ENCODE data around the gene SHROOM1.

Gene SHROOM1

GRCh38 chr5:132825834-132826391 lies 4.5 kb downstream of the SHROOM1 start:
- Histone ChIP-seq H3K27me3 (ENCODE audit: insufficient read depth, low read length, poor library complexity, severe bottlenecking) (no peaks in the 10 kb centered on the region), H3F3A (ENCODE audit: low read depth) (no peaks in the 10 kb centered on the region), H3K36me3 (ENCODE audit: insufficient read depth, low read length) (no peaks in the 10 kb centered on the region), H3K9me2 (replicated peaks; ENCODE audit: low read depth, low read length) (no peaks in the 10 kb centered on the region), H3K9me3 (ENCODE audit: insufficient read depth, low read depth, low read length) (no peaks in the 10 kb centered on the region), H3K4me3 (ENCODE audit: low read length, poor library complexity, severe bottlenecking) (no peak overlapping the region), H3K4me2 (ENCODE audit: low read depth, low read length, poor library complexity, severe bottlenecking) (no peak overlapping the region), H3K79me2 (ENCODE audit: insufficient read depth, low read length) (no peaks in the 10 kb centered on the region), H3K4me1 (ENCODE audit: insufficient read depth, low read length, poor library complexity, severe bottlenecking) (no peaks in the 10 kb centered on the region), H4K20me1 (ENCODE audit: insufficient read depth, low read length, poor library complexity, severe bottlenecking) (no peaks in the 10 kb centered on the region), H2AFZ (ENCODE audit: low read length) (no peak overlapping the region), H3K9ac (ENCODE audit: low read depth, low read length, poor library complexity, severe bottlenecking) (no peak overlapping the region)
- TF ChIP-seq EZH2phosphoT487 (IDR thresholded peaks at IDR 0.05; ENCODE audit: borderline replicate concordance) (no peak), CTCF (conservative IDR thresholded peaks at IDR 0.05; ENCODE audit: low read length) (no peak)

GRCh38 chr5:132825033-132825833 lies 5.2 kb downstream of the SHROOM1 start:
- no peaks in the 10 kb centered on the region for H3K27me3 ChIP-seq (ENCODE audit: insufficient read depth, low read length, poor library complexity, severe bottlenecking)
- H3K79me2 ChIP-seq (ENCODE audit: insufficient read depth, low read length): no peaks in the 10 kb centered on the region
- H3F3A ChIP-seq (ENCODE audit: low read depth): no peaks in the 10 kb centered on the region
- H4K20me1 ChIP-seq (ENCODE audit: insufficient read depth, low read length, poor library complexity, severe bottlenecking): no peaks in the 10 kb centered on the region
- H3K9me2 ChIP-seq (replicated peaks; ENCODE audit: low read depth, low read length): no peaks in the 10 kb centered on the region
- H3K36me3 ChIP-seq (ENCODE audit: insufficient read depth, low read length): no peaks in the 10 kb centered on the region
- H3K4me2 ChIP-seq (ENCODE audit: low read depth, low read length, poor library complexity, severe bottlenecking): no peak overlapping the region
- no peaks in the 10 kb centered on the region for H3K9me3 ChIP-seq (ENCODE audit: insufficient read depth, low read depth, low read length)
- H3K4me3 ChIP-seq (ENCODE audit: low read length, poor library complexity, severe bottlenecking): no peak overlapping the region
- no peaks in the 10 kb centered on the region for H3K4me1 ChIP-seq (ENCODE audit: insufficient read depth, low read length, poor library complexity, severe bottlenecking)
- H3K9ac ChIP-seq (ENCODE audit: low read depth, low read length, poor library complexity, severe bottlenecking): no peak overlapping the region
- H2AFZ ChIP-seq (ENCODE audit: low read length): no peak overlapping the region
- TF ChIP-seq CTCF (conservative IDR thresholded peaks at IDR 0.05; ENCODE audit: low read length): no peak
- TF ChIP-seq EZH2phosphoT487 (IDR thresholded peaks at IDR 0.05; ENCODE audit: borderline replicate concordance): no peak

GRCh38 chr5:132824426-132824825 lies 6.0 kb downstream of the SHROOM1 start:
- Histone ChIP-seq H3K4me2 (ENCODE audit: low read depth, low read length, poor library complexity, severe bottlenecking) (no peak overlapping the region), H3K4me1 (ENCODE audit: insufficient read depth, low read length, poor library complexity, severe bottlenecking) (no peaks in the 10 kb centered on the region), H2AFZ (ENCODE audit: low read length) (no peak overlapping the region), H3K27me3 (ENCODE audit: insufficient read depth, low read length, poor library complexity, severe bottlenecking) (no peaks in the 10 kb centered on the region), H4K20me1 (ENCODE audit: insufficient read depth, low read length, poor library complexity, severe bottlenecking) (no peaks in the 10 kb centered on the region), H3F3A (ENCODE audit: low read depth) (no peaks in the 10 kb centered on the region), H3K9me3 (ENCODE audit: insufficient read depth, low read depth, low read length) (no peaks in the 10 kb centered on the region), H3K9ac (ENCODE audit: low read depth, low read length, poor library complexity, severe bottlenecking) (no peak overlapping the region), H3K36me3 (ENCODE audit: insufficient read depth, low read length) (no peaks in the 10 kb centered on the region), H3K9me2 (replicated peaks; ENCODE audit: low read depth, low read length) (no peaks in the 10 kb centered on the region), H3K79me2 (ENCODE audit: insufficient read depth, low read length) (no peaks in the 10 kb centered on the region), H3K4me3 (ENCODE audit: low read length, poor library complexity, severe bottlenecking) (no peak overlapping the region)
- no peak for TF ChIP-seq CTCF (conservative IDR thresholded peaks at IDR 0.05; ENCODE audit: low read length)

Data from Loucy (cell line).